ENCODE measurements around the gene CASZ1. TPM values are rescaled to one million over a fixed set of nuclear protein-coding genes. Genes with fewer than 3 reads are reported as not detected.
A peak's percentile ranks its signal among the peaks of the same experiment; 100 is the strongest.

Gene CASZ1
- total RNA-seq, 4 donors from 2014 or later, result 106 to 229 (median 160) TPM

DNA sequence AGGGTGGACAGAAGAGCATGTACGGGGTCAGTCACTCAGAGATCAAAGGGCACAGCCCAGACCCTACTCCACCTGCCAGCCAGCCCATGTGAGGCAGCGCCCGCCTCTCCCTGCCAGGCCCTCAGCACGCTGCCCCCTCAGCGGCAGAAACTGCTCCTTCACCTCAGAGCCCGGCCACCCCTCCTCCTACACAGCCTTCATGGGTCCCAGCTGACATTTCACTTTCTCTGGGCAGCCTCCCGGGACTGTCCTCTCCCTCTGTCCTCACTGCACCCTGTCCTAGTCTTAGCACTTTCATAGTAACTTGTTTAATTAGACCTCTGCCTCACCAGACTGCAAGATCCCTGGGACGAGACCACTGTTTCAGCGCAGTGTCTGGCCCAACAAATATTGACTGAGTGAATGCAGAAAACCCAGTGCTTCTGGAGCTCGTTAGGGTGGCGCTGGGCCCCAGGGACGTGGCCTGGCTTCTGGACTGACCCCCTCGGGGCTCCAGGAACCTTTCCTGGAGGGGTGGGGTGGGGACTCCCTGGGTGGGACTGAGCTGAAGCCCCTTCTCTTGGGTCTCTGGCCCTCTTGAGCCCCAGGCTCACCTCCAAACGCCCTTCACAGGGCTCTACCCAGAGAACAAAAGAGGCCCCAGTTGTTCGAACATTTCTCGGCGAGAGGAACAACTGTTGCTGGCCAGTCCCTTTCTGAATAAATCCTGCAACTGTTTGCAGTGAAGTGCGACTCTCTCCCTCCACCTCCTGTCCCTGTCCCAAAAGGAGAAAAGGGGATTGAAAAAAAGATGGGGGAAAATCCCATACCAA is 114.9 kb downstream of the CASZ1 start:
- DNase-seq (ENCODE audit: low spot score in 2 of 2), result no peak
- Histone ChIP-seq H3K9me3 (no peaks in the 10 kb centered on the region), H3K4me3 (no peak overlapping the region), H3K4me1 (peaks cover 44% of the 10 kb centered on the region), H3K27ac (peak overlapping the region; percentile 52), H3K27me3 (no peaks in the 10 kb centered on the region), H3K36me3 (no peaks in the 10 kb centered on the region)
- TF ChIP-seq CTCF (IDR thresholded peaks at IDR 0.05) (no peak), EP300 (IDR thresholded peaks at IDR 0.05) (no peak), POLR2AphosphoS5 (IDR thresholded peaks at IDR 0.05) (no peak), POLR2A (IDR thresholded peaks at IDR 0.05) (no peak)
- WGBS, result 81% methylated on average over 18 of the region's 18 CpGs

GRCh38 chr1:10680487-10680886 is 116.0 kb downstream of the CASZ1 start:
- Histone ChIP-seq H3K27ac (peak overlapping the region; percentile 4), H3K4me3 (no peak overlapping the region), H3K36me3 (no peaks in the 10 kb centered on the region), H3K4me1 (peaks cover 34% of the 10 kb centered on the region), H3K27me3 (no peaks in the 10 kb centered on the region), H3K9me3 (no peaks in the 10 kb centered on the region)
- no peak for DNase-seq (ENCODE audit: low spot score in 2 of 2)
- TF ChIP-seq CTCF (IDR thresholded peaks at IDR 0.05) (no peak), POLR2A (IDR thresholded peaks at IDR 0.05) (no peak)
- 23% methylated on average over 11 of the region's 11 CpGs for WGBS

- peaks cover 32% of the 10 kb centered on the region for H3K4me1 ChIP-seq
- TF ChIP-seq EP300 (IDR thresholded peaks at IDR 0.05), result no peak
- no peak for TF ChIP-seq CTCF (IDR thresholded peaks at IDR 0.05)
- no peak for DNase-seq (ENCODE audit: low spot score in 2 of 2)
- H3K9me3 ChIP-seq, result no peaks in the 10 kb centered on the region
- H3K27me3 ChIP-seq, result no peaks in the 10 kb centered on the region
- H3K36me3 ChIP-seq, result no peaks in the 10 kb centered on the region
- H3K27ac ChIP-seq, result peak overlapping the region; percentile 7
- WGBS, result 35% methylated on average over 9 of the region's 9 CpGs
- no peak overlapping the region for H3K4me3 ChIP-seq
Observed at GRCh38 chr1:10679496-10680220, 116.8 kb downstream of the CASZ1 start.

DNA sequence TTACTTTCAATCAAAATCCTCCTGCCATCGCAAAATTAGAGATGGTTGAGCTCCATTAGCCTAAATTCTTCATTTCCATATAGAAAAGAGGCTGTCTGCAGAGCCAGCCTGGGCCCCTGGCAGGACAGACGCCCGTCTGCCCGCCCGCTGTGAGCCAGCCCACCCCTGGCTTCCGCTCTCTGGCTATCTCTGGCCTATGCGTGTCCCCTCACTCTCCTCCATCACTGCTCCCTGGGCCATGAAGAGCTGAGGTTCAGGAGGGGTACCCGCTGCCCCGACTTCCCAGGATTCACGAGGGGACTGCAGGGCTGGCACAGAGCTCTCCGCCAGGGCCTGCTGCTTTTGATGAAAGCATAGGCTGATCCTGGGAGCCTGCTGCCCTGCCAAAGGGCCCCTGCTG is 117.6 kb downstream of the CASZ1 start:
- WGBS, result 92% methylated on average over 11 of the region's 11 CpGs
- Histone ChIP-seq H3K9me3 (no peaks in the 10 kb centered on the region), H3K4me3 (no peak overlapping the region), H3K27ac (peak overlapping the region; percentile 7), H3K36me3 (no peaks in the 10 kb centered on the region), H3K4me1 (peaks cover 28% of the 10 kb centered on the region), H3K27me3 (no peaks in the 10 kb centered on the region)
- DNase-seq (ENCODE audit: low spot score in 2 of 2), result no peak
- TF ChIP-seq CTCF (IDR thresholded peaks at IDR 0.05) (no peak), EP300 (IDR thresholded peaks at IDR 0.05) (no peak), POLR2A (IDR thresholded peaks at IDR 0.05) (no peak), POLR2AphosphoS5 (IDR thresholded peaks at IDR 0.05) (no peak)

GRCh38 chr1:10678402-10678801 is 118.0 kb downstream of the CASZ1 start:
- Histone ChIP-seq H3K27ac (no peak overlapping the region), H3K36me3 (no peaks in the 10 kb centered on the region), H3K4me1 (peaks cover 28% of the 10 kb centered on the region), H3K27me3 (no peaks in the 10 kb centered on the region), H3K9me3 (no peaks in the 10 kb centered on the region), H3K4me3 (no peak overlapping the region)
- DNase-seq (ENCODE audit: low spot score in 2 of 2), result no peak
- 89% methylated on average over 19 of the region's 23 CpGs for WGBS
- no peak for TF ChIP-seq EP300 (IDR thresholded peaks at IDR 0.05)
- TF ChIP-seq POLR2A (IDR thresholded peaks at IDR 0.05), result no peak
- no peak for TF ChIP-seq CTCF (IDR thresholded peaks at IDR 0.05)
- TF ChIP-seq POLR2AphosphoS5 (IDR thresholded peaks at IDR 0.05), result no peak
